Astrocyte of the hippocampus (primary cell): ENCODE measurements around the gene CORO7.
"Not testable (repeated sequence)": the region's sequence is repeated elsewhere in the genome, so short reads cannot be mapped to it uniquely, and the experiment has no call there.

ENCODE experiments used
- DNase-seq: peaks from one replicate; pipeline ENCODE4 v3.0.0; 2011; ENCODE audit warnings: low read depth, low spot score

Gene CORO7

DNA sequence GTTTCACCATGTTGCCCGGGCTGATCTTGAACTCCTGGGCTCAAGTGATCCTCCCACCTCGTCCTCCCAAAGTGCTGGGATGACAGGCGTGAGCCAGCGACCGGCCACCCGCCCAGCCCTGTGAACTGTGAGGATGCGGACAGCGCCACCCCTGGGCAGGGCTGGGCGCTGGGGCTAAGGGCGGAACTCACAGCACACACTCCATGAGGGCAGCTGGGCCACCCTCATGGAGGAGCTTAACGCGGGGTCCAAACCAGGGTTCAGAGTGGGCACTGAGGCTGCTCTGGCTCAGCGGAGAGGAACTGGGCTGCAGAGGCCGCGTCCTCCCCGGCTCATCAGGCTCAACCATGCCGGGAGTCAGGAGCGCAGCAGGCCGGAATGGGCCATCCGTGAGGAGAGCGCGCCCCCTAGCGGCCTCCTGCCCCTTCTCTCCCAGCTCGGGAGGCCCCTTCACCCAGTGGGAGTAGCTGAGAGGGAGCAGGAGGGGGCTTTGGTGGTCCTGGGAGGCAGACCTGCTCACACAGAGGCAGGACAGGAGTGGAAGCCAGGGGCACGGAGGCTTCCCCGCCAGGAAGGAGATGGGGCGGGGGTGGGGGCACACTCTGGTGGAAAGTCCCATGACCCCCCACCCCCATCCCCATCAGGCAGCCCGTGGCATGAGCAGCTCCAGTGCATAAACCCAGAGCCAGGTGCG, 13.8 kb downstream of the CORO7 start:
- peak; percentile 90 for DNase-seq

DNA sequence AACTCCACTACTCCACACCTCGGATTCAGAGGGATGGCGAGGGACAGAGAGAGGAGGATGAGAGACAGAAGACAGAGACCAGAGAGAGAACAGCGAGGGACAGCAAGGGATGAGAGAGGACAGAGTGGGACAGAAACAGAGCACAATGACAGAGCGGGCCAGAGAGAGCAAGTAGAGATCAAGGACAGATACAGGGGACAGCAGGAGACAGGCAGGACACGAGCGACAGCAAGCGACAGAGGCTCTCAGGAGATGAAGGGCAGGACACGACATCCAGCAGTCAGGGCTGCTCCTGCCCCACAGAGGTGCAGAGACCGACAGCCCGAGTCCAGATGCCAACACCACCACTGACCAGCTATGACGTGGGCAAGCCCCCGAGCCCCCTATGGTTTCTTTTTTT, 14.9 kb downstream of the CORO7 start:
- DNase-seq = no peak

DNA sequence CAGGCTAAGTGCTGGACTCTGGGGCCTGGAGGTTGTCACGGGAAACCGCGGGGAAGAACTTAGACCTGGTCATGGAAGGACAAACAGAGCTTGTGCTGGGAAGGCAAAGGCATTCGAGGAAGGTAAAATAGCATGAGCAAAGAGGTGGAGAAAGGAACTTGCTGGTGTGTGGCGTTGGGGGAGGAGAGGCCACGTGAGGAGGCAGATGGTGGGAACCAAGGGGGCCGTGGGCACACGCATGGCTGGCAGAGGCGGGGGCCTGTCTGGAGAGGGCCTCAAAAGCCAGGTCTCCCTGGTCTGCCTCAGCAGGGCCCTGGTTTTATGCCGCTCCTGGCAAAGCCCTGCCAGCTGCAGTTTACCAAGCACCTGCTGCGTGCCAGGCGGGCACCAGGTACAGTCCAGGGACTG, 15.3 kb downstream of the CORO7 start:
- no peak for DNase-seq

DNA sequence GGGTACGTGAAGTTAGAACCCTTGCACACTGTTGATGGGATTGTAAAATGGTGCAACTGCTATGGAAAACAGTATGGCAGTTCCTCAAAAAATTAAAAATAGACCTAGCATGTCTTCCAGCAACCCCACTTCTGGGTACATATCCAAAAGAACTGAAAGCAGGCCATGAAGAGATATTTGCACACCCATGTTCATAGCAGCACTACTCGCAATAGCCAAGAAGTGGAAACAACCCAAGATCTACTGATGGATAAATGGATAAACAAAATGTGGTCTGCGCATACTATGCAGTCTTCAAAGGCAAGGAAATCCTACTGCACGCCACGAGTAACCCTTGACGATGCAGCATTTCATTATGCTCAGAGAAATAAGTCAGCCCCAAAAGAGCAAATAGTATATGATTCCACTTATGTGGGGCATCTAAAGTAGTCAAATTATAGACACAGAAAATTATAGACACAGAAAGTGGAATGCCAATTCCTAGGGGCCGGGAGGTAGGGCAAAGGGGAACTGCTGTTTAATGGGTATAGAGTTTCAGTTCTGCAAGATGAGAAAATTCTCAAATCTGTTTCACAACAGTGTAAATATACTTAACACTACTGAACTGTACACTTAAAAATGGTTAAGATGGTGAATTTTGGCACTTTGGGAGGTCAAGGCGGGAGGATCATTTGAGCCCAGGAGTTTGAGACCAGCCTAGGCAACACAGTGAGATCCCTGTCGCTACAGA, 17.2 kb downstream of the CORO7 start:
- no peak for DNase-seq

DNA sequence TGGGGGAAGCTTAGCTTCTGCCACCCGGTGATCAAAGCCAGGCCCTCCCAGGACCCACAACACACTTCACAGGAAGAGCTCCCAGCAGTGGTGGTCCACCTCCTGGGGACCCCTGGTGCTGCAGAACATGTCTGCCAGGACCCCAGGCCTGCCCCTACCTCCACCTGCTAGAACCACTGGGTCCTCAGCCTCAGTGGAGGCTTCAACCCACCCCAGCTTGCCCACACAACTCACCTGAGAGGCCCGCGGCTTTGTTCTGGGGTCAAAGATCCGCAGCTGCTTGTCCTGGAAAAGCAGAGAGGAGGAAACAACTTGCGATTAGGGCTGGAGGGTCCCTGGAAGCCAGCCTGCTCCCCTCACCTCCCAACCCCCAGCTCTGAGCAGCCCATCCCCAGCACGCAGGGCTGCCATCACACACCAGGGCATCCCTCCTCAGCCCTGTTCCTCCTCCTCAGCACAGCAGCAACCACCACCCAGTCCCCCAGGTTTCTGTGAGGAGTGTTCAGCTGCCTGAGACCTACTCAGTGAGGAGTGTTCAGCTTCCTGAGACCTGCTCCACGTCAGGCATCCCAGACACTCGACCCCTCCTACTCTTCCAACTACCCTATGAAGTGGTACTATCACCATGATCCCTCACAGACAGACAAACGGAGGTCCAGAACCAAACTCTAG, 21.2 kb downstream of the CORO7 start:
- no peak for DNase-seq

DNA sequence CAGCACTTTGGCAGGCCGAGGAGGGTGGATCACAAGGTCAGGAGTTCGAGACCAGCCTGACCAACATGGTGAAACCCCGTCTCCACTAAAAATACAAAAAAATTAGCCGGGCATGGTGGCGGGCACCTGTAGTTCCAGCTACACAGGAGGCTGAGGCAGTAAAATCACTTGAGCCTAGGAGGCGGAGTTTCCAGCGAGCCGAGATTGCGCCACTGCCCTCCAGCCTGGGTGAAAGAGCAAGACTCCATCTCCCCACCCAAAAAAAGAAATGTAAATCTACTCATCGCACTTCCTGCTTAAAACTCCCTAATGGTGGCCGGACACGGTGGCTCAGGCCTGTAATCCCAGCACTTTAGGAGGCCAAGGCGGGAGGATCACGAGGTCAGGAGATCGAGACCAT, 22.5 kb downstream of the CORO7 start:
- not testable (repeated sequence) for DNase-seq

DNA sequence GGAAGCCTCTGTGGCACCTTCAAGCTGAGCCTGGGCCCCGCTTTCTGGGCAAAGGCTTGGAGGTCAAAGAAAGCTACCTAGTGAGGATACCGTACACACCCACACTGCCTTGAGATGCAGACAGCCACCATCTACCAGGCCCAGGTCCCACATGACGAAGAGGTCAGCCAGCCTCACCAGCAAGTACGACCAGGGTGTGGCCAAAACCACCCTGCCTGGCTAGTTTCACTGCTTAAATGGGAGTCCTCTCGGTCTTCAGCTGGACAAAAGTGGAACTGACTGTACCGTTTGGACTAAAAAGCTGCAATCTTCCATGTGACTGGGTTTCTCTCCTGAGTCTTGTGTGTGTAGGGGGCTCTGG, 23.2 kb downstream of the CORO7 start:
- no peak for DNase-seq

DNA sequence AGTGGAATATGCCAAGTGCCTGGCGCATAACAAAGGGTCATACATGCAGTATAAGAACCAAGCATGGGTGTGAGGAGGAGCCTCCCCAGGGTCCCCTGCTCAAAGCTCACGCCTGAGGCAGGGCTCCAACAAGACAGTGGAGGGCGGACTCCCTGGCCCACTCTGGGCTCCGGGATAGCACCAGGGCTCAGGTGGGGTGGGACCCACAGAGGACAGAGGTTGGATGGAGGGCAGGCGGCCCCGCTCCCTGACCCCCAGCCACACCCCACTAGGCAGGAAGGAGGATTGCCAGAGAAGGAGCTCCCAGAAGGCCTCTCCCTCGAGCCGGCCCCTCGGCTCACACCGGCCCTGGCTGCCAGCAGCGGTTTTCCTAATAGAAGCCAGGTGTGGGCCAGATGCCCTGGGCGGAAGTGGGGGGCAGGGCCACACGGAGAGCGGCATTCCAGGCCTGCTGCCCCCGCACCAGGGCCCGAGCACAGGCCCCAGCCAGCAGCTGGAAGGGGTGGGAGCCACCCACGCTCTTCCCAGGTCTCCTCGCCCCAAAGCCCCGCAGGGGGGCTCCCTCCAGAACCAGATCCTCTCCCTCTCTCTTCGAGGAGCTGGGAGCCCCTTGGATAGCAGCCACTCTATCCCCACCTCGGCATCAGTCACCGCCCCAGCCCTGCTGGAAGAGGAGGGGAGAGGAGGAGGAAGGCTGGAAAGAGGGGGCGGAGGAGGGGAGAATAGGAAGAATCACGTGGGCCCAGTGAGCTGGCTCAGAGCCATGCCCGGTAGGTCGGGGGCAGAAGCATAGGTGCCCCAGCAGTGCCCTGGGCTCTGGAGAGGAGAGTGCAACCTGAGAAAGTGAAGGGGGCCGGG, 23.8 kb downstream of the CORO7 start:
- DNase-seq = no peak

DNA sequence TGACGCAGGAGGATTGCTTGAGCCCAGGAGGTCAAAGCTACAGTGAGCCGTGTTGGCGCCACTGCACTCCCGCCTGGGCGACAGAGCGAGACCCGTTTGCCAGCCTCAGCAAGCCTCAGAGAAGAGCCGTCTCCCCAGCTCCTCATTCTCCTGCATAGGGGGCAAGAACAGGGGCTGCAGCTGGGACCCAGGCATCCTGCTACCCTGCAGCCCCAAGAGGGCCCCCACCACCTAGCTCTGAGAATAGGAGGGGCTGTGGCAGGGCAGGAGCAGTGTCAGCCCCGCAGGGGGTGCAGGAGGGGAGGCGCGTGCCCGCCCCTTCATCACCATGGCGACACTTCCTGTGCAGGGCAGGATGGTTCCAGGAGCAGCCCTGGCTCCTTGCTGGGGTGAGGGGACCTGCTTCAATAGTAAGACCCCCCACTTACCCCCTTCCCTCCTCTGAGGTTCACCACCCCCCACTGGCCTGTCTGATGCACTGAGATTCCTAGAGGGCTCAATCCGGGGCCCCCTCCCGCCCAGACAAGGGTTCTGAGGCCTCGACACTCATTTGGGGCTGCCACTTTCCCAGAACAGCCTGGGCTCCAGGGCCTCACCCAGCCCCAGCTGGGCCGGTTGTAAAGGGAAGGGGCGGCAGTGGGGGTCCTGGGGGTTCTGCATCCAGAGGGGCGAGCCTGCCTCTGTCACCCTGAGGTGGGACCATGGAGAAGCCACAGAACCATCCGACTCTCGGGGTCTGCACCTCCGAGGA, 24.6 kb downstream of the CORO7 start:
- DNase-seq = no peak

DNA sequence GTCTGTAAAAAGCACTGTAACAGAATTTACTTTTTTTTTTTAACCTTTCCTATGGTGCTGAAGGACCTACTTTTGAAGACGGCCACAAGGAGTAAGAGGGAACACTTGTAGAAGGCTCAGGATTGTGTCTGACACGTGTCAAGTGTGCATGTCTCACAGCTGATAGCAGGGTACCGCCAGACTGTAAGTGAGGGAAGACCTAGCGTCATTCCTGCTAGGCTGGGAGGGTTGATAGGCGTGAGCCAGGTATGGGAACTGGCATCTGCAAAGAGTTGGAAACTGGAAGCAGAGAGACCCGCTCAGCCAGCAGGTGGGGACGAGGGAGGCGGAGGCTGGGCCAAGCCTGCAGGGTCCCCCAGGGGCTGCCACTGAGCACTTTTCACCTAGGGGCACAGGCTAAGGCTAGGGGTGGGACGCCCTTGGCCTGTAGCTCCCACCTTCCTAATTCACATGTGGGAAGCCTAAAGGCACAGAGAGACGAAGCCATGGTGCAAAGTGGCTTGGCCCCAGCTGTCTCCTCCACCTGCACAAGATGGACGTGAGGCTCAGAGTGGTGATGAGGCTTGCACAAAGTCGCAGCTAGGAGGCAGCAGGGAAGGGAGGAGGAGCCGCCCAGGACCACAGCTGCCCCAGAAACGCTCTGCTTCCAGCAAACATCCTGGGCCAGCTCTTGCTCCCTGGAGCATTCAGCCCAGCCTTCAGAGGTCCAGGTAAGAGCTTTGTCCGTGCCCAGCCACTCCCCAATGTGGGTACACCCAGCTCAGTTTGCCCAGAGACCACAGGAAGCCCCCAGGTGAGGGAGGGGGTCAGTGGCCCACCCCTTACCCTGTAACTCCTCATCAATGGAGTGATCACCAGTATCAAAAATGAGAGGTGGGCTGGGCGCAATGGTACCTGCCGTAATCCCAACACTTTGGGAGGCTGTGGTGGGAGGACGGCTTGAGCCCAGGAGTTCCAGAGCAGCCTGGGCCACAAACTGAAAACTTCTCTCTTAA, 25.8 kb downstream of the CORO7 start:
- DNase-seq = no peak

DNA sequence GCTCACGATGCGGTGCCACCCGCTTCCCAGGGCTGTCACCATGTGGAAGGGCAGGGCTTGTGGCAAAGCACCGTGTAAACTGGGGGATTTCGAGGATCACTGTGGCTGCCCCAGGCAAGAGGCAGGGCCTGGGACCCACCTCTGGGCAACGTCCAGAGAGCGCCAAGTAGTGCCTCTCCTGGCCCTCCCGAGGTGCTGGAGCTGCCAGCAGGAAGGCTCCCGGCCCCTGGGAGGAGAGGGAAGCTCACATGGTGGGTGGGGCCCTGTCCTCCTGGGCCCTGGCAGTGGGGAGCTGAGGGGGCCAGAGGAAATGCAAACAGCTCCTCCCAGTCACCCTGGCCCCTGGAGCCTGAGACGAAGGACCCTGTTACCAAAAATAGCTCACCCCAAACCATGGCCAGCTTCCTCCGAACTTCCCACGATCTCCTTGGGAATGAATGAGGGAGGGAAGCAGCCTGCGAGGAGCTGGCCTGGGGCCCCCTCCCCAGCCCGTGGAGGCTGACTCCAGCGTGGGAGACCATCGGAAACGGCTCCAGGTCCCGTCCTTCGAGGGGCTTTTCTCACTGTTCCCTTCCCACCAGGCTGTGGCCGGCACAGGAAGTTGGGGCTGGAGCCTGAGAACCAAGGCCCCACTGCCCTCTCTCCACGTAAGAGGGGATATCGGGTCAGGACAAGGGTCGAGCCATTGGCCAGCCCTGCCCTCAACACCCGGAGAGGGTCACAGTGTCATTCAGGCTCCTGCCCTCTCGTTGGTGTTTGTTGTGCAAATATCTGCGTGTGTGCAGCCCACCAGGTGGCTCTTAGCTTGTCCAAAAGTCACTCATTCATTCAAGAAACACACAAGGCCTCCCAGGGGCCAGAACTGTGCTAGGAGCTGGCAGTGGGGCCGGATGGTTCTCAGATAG, 27.1 kb downstream of the CORO7 start:
- DNase-seq = no peak

DNA sequence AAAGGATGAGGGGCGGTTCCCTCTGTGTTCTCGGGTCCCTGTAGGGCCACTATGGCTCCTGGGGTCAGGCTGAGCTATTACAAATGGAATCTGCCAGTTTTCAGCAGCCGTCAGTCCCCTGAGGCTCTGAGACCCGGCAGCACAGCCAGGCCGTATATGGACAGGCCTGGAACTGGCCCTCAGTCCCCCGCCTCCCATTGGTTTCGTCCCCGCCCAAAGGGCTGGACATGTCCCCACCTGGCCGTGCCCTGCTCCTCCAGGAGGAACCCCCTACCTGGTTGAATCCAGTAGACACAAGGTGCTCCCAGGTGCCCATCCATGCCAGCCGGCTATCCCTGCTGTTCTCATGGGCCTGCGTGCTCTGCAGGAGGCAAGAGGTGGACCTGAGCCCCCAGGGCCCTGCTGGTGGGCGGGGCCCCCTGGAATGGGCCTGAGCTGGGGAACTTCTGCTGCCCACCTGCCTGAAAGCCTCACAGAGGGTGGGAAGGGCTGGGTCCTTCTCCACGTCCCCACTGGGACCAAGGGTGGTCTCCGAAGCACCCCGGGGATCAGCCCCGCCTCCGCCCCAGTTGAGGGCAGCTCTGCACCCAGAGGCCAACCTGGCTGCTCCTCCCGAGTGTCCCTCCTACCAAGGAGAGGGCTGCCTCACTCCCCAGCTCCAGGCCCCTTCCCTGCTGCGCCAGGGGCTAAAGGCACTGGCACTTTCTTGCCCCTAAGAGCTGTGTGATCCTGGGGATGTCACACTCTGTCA, 27.9 kb downstream of the CORO7 start:
- no peak for DNase-seq

DNA sequence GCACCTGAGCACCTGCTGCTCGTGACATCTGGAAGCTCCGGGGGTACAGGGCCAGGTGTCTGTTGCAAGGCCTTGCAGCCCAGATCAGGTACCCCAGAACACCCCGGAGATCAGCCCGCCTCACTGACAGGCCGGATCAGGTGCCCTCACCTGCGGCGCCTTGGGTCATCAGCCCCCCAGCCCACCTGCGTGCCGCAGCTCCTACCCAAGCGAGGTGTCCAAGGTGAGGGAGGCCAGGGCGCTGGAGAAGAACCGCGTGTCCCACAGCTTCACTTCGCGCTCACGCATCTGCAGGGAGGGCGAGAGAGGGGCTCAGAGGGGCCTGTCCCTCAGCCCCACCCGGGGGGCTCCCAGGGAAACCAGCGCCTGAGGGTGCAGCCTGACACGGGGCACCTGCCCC, 28.6 kb downstream of the CORO7 start:
- DNase-seq = no peak

DNA sequence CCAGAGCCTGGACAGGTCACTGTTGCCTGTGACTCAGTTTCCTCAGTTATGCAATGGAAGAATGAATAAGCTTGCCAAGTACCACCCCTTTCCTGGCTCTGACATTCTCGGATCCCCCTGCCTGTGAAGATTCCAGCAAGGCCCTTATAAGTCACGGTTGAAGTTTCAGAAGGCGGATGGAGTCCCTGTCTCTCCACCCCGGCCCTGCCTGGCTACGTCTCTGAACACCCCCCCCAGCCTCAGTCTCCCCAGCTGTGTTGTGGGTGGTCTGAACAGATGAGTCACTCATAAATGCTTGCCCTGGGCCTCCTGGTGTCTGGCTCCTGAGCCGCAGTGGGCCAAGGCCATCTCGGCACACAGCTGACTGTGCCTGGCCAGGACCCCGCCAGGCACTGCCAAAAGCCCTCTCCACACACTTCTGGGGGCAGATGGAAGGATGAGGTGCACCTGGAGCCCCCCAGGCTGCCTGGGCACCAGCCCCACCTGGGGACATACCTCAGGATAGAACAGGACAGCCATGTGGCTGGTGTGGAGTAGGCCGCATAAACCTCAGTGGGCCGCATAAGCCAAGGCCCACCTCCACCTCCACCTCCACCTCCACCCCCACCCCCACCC, 29.3 kb downstream of the CORO7 start:
- DNase-seq = no peak

DNA sequence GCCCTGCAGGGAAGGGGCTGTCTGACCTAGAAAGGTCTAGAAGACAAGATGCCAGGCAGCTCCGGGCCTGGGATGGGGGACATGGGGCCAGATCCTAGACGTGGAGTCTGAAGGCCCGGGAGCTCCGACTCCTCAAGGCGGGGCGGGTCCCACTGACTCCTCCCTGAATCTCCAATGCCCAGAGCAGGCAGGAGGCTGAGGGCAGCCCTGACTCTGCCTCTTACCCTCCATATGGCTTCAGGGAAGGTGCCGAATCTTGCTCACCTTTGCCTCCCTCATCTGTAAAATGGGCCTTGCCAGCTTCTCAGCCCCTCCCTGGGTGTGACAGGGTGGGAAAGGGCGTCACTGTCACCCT, 30.0 kb downstream of the CORO7 start:
- DNase-seq = no peak

DNA sequence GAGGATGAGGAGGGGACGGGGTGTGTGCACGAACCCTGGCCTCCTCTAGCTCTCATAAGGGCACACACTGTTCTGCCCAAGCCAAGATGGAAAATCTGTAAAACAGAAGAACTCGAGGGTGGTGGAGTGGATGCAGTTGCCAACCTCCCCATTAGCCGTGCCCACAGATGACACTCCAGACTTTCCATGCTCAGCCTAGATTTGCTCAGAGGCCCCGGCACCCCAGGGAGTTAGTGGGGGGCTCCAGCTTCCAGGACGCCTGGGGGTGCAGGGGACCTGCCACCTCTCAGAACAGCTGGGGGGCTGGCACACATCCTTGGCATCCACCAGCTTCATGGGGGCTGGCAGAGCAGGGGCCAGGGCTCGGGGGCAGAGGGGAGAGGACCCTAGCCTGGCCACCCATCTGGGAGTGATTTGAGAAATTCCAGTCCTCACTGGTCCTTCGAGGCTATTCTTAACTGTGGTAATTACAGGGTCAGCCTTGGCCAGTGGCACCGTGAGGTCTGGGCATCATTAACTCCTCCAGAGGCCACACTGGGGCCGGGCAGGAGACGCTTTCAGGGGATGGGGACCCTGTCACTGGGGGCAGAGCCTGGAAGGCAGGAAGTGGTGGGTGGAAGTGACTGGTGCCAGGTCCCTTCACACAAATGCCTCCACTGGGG, 30.5 kb downstream of the CORO7 start:
- DNase-seq = no peak

DNA sequence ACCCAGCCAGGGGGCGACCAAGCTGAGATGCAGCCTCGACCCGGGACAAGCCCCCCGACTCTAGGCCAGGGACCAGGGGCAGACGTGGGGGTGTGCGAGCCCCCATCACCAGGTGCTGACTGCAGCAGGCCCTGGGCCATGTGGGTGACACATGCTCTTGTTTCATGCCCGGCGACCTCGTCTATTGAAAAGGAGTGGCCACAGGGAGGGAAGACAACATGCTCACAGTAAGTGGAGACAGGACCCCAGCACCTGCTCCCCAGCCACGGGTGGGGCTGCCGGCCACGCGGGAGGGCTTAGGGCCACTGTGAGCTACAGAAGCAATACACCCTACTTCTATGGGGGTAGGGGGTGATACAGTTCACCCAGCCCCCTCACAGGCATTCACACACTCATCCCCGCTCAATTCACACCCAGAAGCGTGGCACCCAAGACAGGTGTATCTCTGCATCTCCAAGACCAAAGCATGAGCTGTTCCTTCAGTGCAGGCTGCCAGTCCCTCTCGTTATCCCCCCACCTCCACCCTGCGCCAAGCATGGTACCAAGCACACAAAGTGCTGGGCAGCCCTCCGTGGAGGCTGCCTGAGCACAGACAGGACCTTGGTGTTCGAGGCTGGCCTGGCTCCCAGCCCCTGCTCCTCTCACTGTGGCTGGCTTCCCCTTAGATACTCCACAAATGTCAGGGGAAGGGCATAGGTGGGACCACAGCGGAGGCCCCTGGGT, 31.2 kb downstream of the CORO7 start:
- no peak for DNase-seq
